SK-N-SH (cell line): ENCODE results near the gene PRLR. TPM values are rescaled to one million over a fixed set of nuclear protein-coding genes. Genes with fewer than 3 reads are reported as not detected.

Experiments
- CTCF ChIA-PET: fragments of 300-600, 350-600 bp; formaldehyde crosslinking; extraction: SDS; loops from one replicate; lab custom pipeline; 2021; lab: Yijun Ruan, JAX
- POLR2A ChIA-PET: fragments of 350-600 bp; sonication (Branson Sonifier 250); formaldehyde crosslinking; extraction: SDS; loops from one replicate; lab custom pipeline; 2020; ENCODE audit warnings: antibody characterized with exemption, inconsistent platforms; lab: Yijun Ruan, JAX
- DNase-seq: peaks from one replicate; pipeline ENCODE4 v3.0.0; 2012
- H2AFZ ChIP-seq: fragments of 200-600 bp; sonication (generic); 2 replicates; pipeline ENCODE4 v1.8.1; 2016; ENCODE audit warnings: antibody characterized with exemption, mild to moderate bottlenecking, low read depth
- H3F3A ChIP-seq: fragments of 200-600 bp; sonication (generic); replicated peaks from 2 replicates; pipeline ENCODE3; 2016; ENCODE audit warnings: antibody characterized with exemption, mild to moderate bottlenecking; ENCODE audit not compliant: insufficient read depth
- H3K27ac ChIP-seq, 2 experiments: fragments of 200-500 bp in 1 of 2; fragments of 200-600 bp in 1 of 2; sonication (Bioruptor generic) in 1 of 2; sonication (generic), shearing (Covaris generic) in 1 of 2; 2 replicates each; pipeline versions ENCODE4 v1.5.1 to v1.6.1; 2014 to 2016; ENCODE audit warnings: low read depth in 2 of 2, inconsistent platforms in 1 of 2, low read length in 1 of 2, mild to moderate bottlenecking in 1 of 2, mixed read lengths in 1 of 2
- H3K27me3 ChIP-seq: fragments of 200-600 bp; sonication (generic), shearing (Covaris generic); 2 replicates; pipeline ENCODE4 v1.6.1; 2016; ENCODE audit warnings: mixed run types; ENCODE audit not compliant: insufficient read depth
- H3K36me3 ChIP-seq, 2 experiments: fragments of 200-500 bp in 1 of 2; fragments of 200-600 bp in 1 of 2; sonication (Bioruptor generic) in 1 of 2; sonication (generic) in 1 of 2; replicated peaks in 1 of 2; 2 replicates each; pipeline versions ENCODE3 to v1.5.1; 2014 to 2016; ENCODE audit warnings: low read length in 1 of 2, mild to moderate bottlenecking in 1 of 2; ENCODE audit not compliant: insufficient read depth in 2 of 2, control insufficient read depth in 1 of 2
- H3K4me1 ChIP-seq, 2 experiments: fragments of 200-500 bp in 1 of 2; fragments of 200-600 bp in 1 of 2; sonication (Bioruptor generic) in 1 of 2; sonication (generic), shearing (Covaris generic) in 1 of 2; 2 replicates each; pipeline versions ENCODE4 v1.5.1 to v1.6.1; 2014 to 2016; ENCODE audit warnings: low read depth in 1 of 2, low read length in 1 of 2, mixed run types in 1 of 2; ENCODE audit not compliant: insufficient read depth in 2 of 2, control insufficient read depth in 1 of 2
- H3K4me2 ChIP-seq: fragments of 200-600 bp; sonication (generic), shearing (Covaris generic); 2 replicates; pipeline ENCODE4 v1.6.1; 2017; ENCODE audit warnings: mixed run types
- H3K4me3 ChIP-seq, 2 experiments: fragments of 200-500 bp in 1 of 2; fragments of 200-600 bp in 1 of 2; sonication (Bioruptor generic) in 1 of 2; sonication (generic), shearing (Covaris generic) in 1 of 2; 2 replicates each; pipeline versions ENCODE4 v1.5.1 to v1.8.1; 2014 to 2016; ENCODE audit warnings: low read depth in 2 of 2, inconsistent platforms in 1 of 2, low read length in 1 of 2, mild to moderate bottlenecking in 1 of 2, mixed read lengths in 1 of 2, moderate library complexity in 1 of 2
- H3K79me2 ChIP-seq: fragments of 200-600 bp; sonication (generic); 2 replicates; pipeline ENCODE4 v1.8.1; 2017; ENCODE audit warnings: mild to moderate bottlenecking; ENCODE audit not compliant: insufficient read depth
- H3K9ac ChIP-seq: fragments of 200-600 bp; sonication (generic); 2 replicates; pipeline ENCODE4 v1.6.1; 2017; ENCODE audit warnings: mixed run types
- H3K9me2 ChIP-seq: fragments of 200-600 bp; sonication (generic); 2 replicates; pipeline ENCODE4 v1.6.1; 2017; ENCODE audit warnings: mixed run types
- H3K9me3 ChIP-seq: fragments of 200-600 bp; sonication (generic); 2 replicates; pipeline ENCODE4 v1.6.1; 2017; ENCODE audit warnings: mixed run types, mild to moderate bottlenecking, moderate library complexity
- H4K20me1 ChIP-seq: fragments of 200-600 bp; sonication (generic); 2 replicates; pipeline ENCODE4 v1.6.1; 2017; ENCODE audit warnings: mild to moderate bottlenecking, mixed run types; ENCODE audit not compliant: insufficient read depth
- FOSL2 ChIP-seq: IDR thresholded peaks from 2 replicates; pipeline ENCODE4 v1.4.0; 2012; ENCODE audit warnings: low read depth, mild to moderate bottlenecking, moderate library complexity, borderline replicate concordance
- FOXJ3 ChIP-seq: sonication (generic); formaldehyde crosslinking; IDR thresholded peaks from 2 replicates; pipeline ENCODE4 v1.5.1; 2020; ENCODE audit warnings: mild to moderate bottlenecking, missing genetic modification reagents
- GATA2 ChIP-seq: sonication (generic); formaldehyde crosslinking; IDR thresholded peaks from 2 replicates; pipeline ENCODE4 v1.5.0; 2020; ENCODE audit warnings: mild to moderate bottlenecking, missing genetic modification reagents
- SMC3 ChIP-seq: IDR thresholded peaks from 2 replicates; pipeline ENCODE4 v1.6.1; 2012; ENCODE audit warnings: low read depth, low read length, improper control_type of control experiment
- TAF1 ChIP-seq: IDR thresholded peaks from 2 replicates; pipeline ENCODE4 v1.6.1; 2012; ENCODE audit warnings: low read depth, mild to moderate bottlenecking, low read length, moderate library complexity, borderline replicate concordance
- WGBS: methylation state at CpG from one replicate; pipeline ENCODE4 v1.1.6; 2017; ENCODE audit warnings: low lambda C conversion rate; 5-methylcytosine and 5-hydroxymethylcytosine counted together
- polyA plus RNA-seq, 3 experiments: library from polyadenylated mRNA; depleted of rRNA; stranded (reverse); fragments of >200 nt; gene quantifications; 2 replicates each; pipeline ENCODE4 v1.2.3, GENCODE V29; 2012
- TF ChIP-seq, protein P1 (sequence below): IDR thresholded peaks from 2 replicates; pipeline ENCODE4 v1.4.0; 2012; ENCODE audit warnings: low read depth
- TF ChIP-seq, protein P2 (sequence below): fragments of 150-350 bp; IDR thresholded peaks from 2 replicates; pipeline ENCODE4 v1.6.1; 2016; ENCODE audit warnings: mild to moderate bottlenecking, low read depth, low read length
- TF ChIP-seq, protein P3 (sequence below): IDR thresholded peaks from 2 replicates; pipeline ENCODE4 v1.6.1; 2012; ENCODE audit warnings: mild to moderate bottlenecking, low read depth, low read length, moderate library complexity
- TF ChIP-seq, protein P4 (sequence below): IDR thresholded peaks from 2 replicates; pipeline ENCODE4 v1.4.0; 2012; ENCODE audit warnings: low read depth, borderline replicate concordance
- TF ChIP-seq, protein P5 (sequence below): IDR thresholded peaks from 2 replicates; pipeline ENCODE4; 2012

Gene PRLR
- polyA plus RNA-seq, 1 of the 3 experiments (the other 2 are of a cell fraction): 0.13 TPM

DNA sequence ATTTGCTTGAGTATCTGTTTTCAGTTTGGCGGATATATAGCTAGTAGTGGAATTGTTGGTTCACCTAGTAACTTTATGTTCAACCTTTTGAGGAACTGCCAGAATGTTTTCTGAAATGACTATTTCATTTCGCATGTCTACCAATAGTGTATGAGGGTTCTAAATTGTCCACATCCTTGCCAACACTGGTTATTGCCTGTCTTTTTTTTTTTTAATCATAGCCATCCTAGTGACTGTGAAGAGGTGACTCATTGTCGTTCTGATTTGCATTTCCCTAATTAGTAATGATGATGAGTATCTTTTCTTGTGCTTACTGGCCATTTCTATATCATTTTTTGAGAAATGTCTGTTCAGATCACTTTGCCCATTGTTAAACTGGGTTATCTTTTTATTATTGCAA, 52.5 kb downstream of the PRLR start:
- no peak overlapping the region for H3K27ac ChIP-seq
- peaks cover 3% of the 10 kb centered on the region; the same call in 1 of the 2 replicates for H3K27me3 ChIP-seq
- H3K9me2 ChIP-seq: no peaks in the 10 kb centered on the region
- POLR2A ChIA-PET: no interaction called here
- H3K4me1 ChIP-seq: no peaks in the 10 kb centered on the region
- CTCF ChIA-PET: interaction anchor here (0.7 kb wide), 1 partner anchor 9 kb away, joined by 3 read pairs; no protein-coding TSS in a partner anchor
- no peaks in the 10 kb centered on the region for H3F3A ChIP-seq
- H3K9ac ChIP-seq: no peak overlapping the region
- H4K20me1 ChIP-seq: no peaks in the 10 kb centered on the region
- no peaks in the 10 kb centered on the region for H3K79me2 ChIP-seq
- H3K4me3 ChIP-seq: no peak overlapping the region
- H3K4me2 ChIP-seq: no peak overlapping the region
- H2AFZ ChIP-seq: no peak overlapping the region
- DNase-seq: no peak
- TF ChIP-seq, protein P1, sequence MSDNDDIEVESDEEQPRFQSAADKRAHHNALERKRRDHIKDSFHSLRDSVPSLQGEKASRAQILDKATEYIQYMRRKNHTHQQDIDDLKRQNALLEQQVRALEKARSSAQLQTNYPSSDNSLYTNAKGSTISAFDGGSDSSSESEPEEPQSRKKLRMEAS: no peak
- TF ChIP-seq, protein P2, sequence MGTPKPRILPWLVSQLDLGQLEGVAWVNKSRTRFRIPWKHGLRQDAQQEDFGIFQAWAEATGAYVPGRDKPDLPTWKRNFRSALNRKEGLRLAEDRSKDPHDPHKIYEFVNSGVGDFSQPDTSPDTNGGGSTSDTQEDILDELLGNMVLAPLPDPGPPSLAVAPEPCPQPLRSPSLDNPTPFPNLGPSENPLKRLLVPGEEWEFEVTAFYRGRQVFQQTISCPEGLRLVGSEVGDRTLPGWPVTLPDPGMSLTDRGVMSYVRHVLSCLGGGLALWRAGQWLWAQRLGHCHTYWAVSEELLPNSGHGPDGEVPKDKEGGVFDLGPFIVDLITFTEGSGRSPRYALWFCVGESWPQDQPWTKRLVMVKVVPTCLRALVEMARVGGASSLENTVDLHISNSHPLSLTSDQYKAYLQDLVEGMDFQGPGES: no peak
- TF ChIP-seq, protein P3, sequence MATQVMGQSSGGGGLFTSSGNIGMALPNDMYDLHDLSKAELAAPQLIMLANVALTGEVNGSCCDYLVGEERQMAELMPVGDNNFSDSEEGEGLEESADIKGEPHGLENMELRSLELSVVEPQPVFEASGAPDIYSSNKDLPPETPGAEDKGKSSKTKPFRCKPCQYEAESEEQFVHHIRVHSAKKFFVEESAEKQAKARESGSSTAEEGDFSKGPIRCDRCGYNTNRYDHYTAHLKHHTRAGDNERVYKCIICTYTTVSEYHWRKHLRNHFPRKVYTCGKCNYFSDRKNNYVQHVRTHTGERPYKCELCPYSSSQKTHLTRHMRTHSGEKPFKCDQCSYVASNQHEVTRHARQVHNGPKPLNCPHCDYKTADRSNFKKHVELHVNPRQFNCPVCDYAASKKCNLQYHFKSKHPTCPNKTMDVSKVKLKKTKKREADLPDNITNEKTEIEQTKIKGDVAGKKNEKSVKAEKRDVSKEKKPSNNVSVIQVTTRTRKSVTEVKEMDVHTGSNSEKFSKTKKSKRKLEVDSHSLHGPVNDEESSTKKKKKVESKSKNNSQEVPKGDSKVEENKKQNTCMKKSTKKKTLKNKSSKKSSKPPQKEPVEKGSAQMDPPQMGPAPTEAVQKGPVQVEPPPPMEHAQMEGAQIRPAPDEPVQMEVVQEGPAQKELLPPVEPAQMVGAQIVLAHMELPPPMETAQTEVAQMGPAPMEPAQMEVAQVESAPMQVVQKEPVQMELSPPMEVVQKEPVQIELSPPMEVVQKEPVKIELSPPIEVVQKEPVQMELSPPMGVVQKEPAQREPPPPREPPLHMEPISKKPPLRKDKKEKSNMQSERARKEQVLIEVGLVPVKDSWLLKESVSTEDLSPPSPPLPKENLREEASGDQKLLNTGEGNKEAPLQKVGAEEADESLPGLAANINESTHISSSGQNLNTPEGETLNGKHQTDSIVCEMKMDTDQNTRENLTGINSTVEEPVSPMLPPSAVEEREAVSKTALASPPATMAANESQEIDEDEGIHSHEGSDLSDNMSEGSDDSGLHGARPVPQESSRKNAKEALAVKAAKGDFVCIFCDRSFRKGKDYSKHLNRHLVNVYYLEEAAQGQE: no peak
- TF ChIP-seq TAF1 (no peak), FOSL2 (no peak), FOXJ3 (no peak), SMC3 (no peak), GATA2 (CRISPR knock-in tag) (no peak)
- TF ChIP-seq, protein P4, sequence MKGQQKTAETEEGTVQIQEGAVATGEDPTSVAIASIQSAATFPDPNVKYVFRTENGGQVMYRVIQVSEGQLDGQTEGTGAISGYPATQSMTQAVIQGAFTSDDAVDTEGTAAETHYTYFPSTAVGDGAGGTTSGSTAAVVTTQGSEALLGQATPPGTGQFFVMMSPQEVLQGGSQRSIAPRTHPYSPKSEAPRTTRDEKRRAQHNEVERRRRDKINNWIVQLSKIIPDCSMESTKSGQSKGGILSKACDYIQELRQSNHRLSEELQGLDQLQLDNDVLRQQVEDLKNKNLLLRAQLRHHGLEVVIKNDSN: no peak
- TF ChIP-seq, protein P5, sequence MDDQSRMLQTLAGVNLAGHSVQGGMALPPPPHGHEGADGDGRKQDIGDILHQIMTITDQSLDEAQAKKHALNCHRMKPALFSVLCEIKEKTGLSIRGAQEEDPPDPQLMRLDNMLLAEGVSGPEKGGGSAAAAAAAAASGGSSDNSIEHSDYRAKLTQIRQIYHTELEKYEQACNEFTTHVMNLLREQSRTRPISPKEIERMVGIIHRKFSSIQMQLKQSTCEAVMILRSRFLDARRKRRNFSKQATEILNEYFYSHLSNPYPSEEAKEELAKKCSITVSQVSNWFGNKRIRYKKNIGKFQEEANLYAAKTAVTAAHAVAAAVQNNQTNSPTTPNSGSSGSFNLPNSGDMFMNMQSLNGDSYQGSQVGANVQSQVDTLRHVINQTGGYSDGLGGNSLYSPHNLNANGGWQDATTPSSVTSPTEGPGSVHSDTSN: no peak
- H3K9me3 ChIP-seq: no peaks in the 10 kb centered on the region
- WGBS: 49% methylated on average over 3 of the region's 3 CpGs
- no peaks in the 10 kb centered on the region for H3K36me3 ChIP-seq
